ENCODE results near the gene CBFA2T3.

Gene CBFA2T3

GRCh38 chr16:88992351-88993165, 15.6 kb upstream of the CBFA2T3 start:
- peaks cover 29% of the 10 kb centered on the region for H3K4me1 ChIP-seq (ENCODE audit: insufficient read depth, insufficient read length)
- no peak overlapping the region for H3K4me3 ChIP-seq (ENCODE audit: insufficient read length, low read depth)
- H3K27me3 ChIP-seq (ENCODE audit: insufficient read depth, insufficient read length), result no peaks in the 10 kb centered on the region
- TF ChIP-seq YY1 (IDR thresholded peaks at IDR 0.05; ENCODE audit: insufficient read depth, insufficient read length) (no peak), ZNF274 (IDR thresholded peaks at IDR 0.05; ENCODE audit: low read depth, low read length) (no peak), SUZ12 (IDR thresholded peaks at IDR 0.05; ENCODE audit: extremely low read depth, insufficient read depth, insufficient read length) (no peak)
- H3K9me3 ChIP-seq (ENCODE audit: insufficient read depth, low read length), result peaks cover 9% of the 10 kb centered on the region
- peak overlapping the region; percentile 61 for H3K9ac ChIP-seq (ENCODE audit: insufficient read length, low read depth)
- no peak for DNase-seq (ENCODE audit: low read depth, low spot score)
- H3K36me3 ChIP-seq (ENCODE audit: insufficient read depth, insufficient read length, low read length), result no peaks in the 10 kb centered on the region

GRCh38 chr16:88991813-88992350, 14.9 kb upstream of the CBFA2T3 start:
- H3K4me1 ChIP-seq (ENCODE audit: insufficient read depth, insufficient read length), result peaks cover 29% of the 10 kb centered on the region
- H3K4me3 ChIP-seq (ENCODE audit: insufficient read length, low read depth), result no peak overlapping the region
- H3K9me3 ChIP-seq (ENCODE audit: insufficient read depth, low read length), result peaks cover 2% of the 10 kb centered on the region; the same call in 1 of the 2 replicates
- TF ChIP-seq SUZ12 (IDR thresholded peaks at IDR 0.05; ENCODE audit: extremely low read depth, insufficient read depth, insufficient read length), result no peak
- TF ChIP-seq ZNF274 (IDR thresholded peaks at IDR 0.05; ENCODE audit: low read depth, low read length), result no peak
- TF ChIP-seq YY1 (IDR thresholded peaks at IDR 0.05; ENCODE audit: insufficient read depth, insufficient read length), result no peak
- no peaks in the 10 kb centered on the region for H3K36me3 ChIP-seq (ENCODE audit: insufficient read depth, insufficient read length, low read length)
- DNase-seq (ENCODE audit: low read depth, low spot score), result no peak
- no peak overlapping the region for H3K9ac ChIP-seq (ENCODE audit: insufficient read length, low read depth)
- no peaks in the 10 kb centered on the region for H3K27me3 ChIP-seq (ENCODE audit: insufficient read depth, insufficient read length)

DNA sequence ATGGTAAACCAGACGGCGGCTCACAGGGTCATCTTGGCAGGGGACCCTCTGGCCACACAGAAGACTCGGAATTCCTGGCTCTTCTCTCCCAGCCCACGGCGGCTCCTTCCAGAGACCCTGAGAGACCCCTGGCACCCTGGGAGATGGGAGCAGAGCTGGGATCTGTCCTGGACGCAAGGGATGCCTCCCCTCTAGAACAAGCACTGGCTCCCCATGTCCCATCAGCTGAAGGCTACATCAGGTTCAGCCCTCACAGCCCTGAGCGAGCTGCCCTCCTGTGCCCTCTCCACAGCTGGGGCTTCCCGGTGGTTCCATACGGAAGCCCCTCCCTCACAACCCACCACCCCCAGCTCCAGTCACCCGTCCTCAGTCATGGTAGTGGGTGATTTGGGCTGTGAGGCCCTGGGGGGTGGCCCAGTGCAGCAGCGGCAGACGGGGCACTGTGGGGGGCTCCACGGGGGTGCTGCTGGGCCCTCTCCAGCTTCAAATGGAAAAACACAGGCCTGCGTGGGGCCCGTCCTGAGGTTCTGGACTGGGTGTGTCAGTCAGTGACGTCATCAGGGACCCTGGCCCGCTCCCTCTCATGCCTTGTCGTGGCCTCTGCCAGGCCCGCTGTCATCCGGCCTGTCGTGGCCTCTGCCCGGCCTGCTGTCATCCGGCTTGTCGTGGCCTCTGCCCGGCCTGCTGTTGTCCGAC, 13.0 kb upstream of the CBFA2T3 start:
- Histone ChIP-seq H3K4me1 (ENCODE audit: insufficient read depth, insufficient read length) (peaks cover 37% of the 10 kb centered on the region), H3K36me3 (ENCODE audit: insufficient read depth, insufficient read length, low read length) (no peaks in the 10 kb centered on the region), H3K9ac (ENCODE audit: insufficient read length, low read depth) (no peak overlapping the region), H3K27me3 (ENCODE audit: insufficient read depth, insufficient read length) (no peaks in the 10 kb centered on the region), H3K9me3 (ENCODE audit: insufficient read depth, low read length) (no peaks in the 10 kb centered on the region), H3K4me3 (ENCODE audit: insufficient read length, low read depth) (no peak overlapping the region)
- DNase-seq (ENCODE audit: low read depth, low spot score), result no peak
- TF ChIP-seq SUZ12 (IDR thresholded peaks at IDR 0.05; ENCODE audit: extremely low read depth, insufficient read depth, insufficient read length) (no peak), ZNF274 (IDR thresholded peaks at IDR 0.05; ENCODE audit: low read depth, low read length) (no peak), YY1 (IDR thresholded peaks at IDR 0.05; ENCODE audit: insufficient read depth, insufficient read length) (no peak)

- no peak overlapping the region for H3K9ac ChIP-seq (ENCODE audit: insufficient read length, low read depth)
- H3K9me3 ChIP-seq (ENCODE audit: insufficient read depth, low read length), result no peaks in the 10 kb centered on the region
- no peak overlapping the region for H3K4me3 ChIP-seq (ENCODE audit: insufficient read length, low read depth)
- peaks cover 32% of the 10 kb centered on the region for H3K4me1 ChIP-seq (ENCODE audit: insufficient read depth, insufficient read length)
- H3K36me3 ChIP-seq (ENCODE audit: insufficient read depth, insufficient read length, low read length), result no peaks in the 10 kb centered on the region
- TF ChIP-seq ZNF274 (IDR thresholded peaks at IDR 0.05; ENCODE audit: low read depth, low read length), result no peak
- TF ChIP-seq YY1 (IDR thresholded peaks at IDR 0.05; ENCODE audit: insufficient read depth, insufficient read length), result no peak
- no peak for TF ChIP-seq SUZ12 (IDR thresholded peaks at IDR 0.05; ENCODE audit: extremely low read depth, insufficient read depth, insufficient read length)
- no peaks in the 10 kb centered on the region for H3K27me3 ChIP-seq (ENCODE audit: insufficient read depth, insufficient read length)
- no peak for DNase-seq (ENCODE audit: low read depth, low spot score)
These were observed 12.2 kb upstream of the CBFA2T3 start for GRCh38 chr16:88988980-88989811.

DNA sequence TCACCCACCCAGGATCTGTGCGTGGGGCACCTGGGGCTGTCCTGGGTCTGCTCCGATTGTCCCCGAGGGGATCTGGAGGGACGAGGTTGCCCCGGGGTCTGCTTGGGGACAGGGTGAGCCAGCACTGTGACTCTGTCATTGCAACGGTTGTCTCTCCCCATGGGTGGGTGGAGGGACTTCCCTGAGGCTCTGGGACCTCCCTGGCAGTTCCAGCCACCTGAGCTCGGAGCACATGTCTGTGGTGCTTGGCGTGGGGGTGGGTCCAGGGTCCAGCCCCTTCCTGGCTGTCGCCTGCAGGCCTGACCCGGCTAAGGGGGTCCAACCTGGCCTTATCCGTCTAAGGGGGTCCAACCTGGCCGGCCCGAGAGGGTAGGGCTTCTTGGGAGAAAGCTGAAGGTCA, 8.5 kb upstream of the CBFA2T3 start:
- DNase-seq (ENCODE audit: low read depth, low spot score), result no peak
- peak overlapping the region; percentile 58 for H3K9ac ChIP-seq (ENCODE audit: insufficient read length, low read depth)
- no peak overlapping the region for H3K4me3 ChIP-seq (ENCODE audit: insufficient read length, low read depth)
- TF ChIP-seq ZNF274 (IDR thresholded peaks at IDR 0.05; ENCODE audit: low read depth, low read length), result no peak
- no peak for TF ChIP-seq SUZ12 (IDR thresholded peaks at IDR 0.05; ENCODE audit: extremely low read depth, insufficient read depth, insufficient read length)
- TF ChIP-seq YY1 (IDR thresholded peaks at IDR 0.05; ENCODE audit: insufficient read depth, insufficient read length), result no peak
- no peaks in the 10 kb centered on the region for H3K27me3 ChIP-seq (ENCODE audit: insufficient read depth, insufficient read length)
- H3K9me3 ChIP-seq (ENCODE audit: insufficient read depth, low read length), result no peaks in the 10 kb centered on the region
- no peaks in the 10 kb centered on the region for H3K36me3 ChIP-seq (ENCODE audit: insufficient read depth, insufficient read length, low read length)
- H3K4me1 ChIP-seq (ENCODE audit: insufficient read depth, insufficient read length), result peaks cover 26% of the 10 kb centered on the region

- no peak for DNase-seq (ENCODE audit: low read depth, low spot score)
- peaks cover 20% of the 10 kb centered on the region for H3K4me1 ChIP-seq (ENCODE audit: insufficient read depth, insufficient read length)
- no peak for TF ChIP-seq ZNF274 (IDR thresholded peaks at IDR 0.05; ENCODE audit: low read depth, low read length)
- TF ChIP-seq SUZ12 (IDR thresholded peaks at IDR 0.05; ENCODE audit: extremely low read depth, insufficient read depth, insufficient read length), result no peak
- no peak for TF ChIP-seq YY1 (IDR thresholded peaks at IDR 0.05; ENCODE audit: insufficient read depth, insufficient read length)
- no peak overlapping the region for H3K4me3 ChIP-seq (ENCODE audit: insufficient read length, low read depth)
- no peaks in the 10 kb centered on the region for H3K36me3 ChIP-seq (ENCODE audit: insufficient read depth, insufficient read length, low read length)
- no peaks in the 10 kb centered on the region for H3K9me3 ChIP-seq (ENCODE audit: insufficient read depth, low read length)
- H3K9ac ChIP-seq (ENCODE audit: insufficient read length, low read depth), result peak overlapping the region; percentile 10
- H3K27me3 ChIP-seq (ENCODE audit: insufficient read depth, insufficient read length), result no peaks in the 10 kb centered on the region
These were observed 7.0 kb upstream of the CBFA2T3 start for GRCh38 chr16:88983771-88984687.
